Activated naive CD4-positive, alpha-beta T cell treated with anti-CD3 and anti-CD28 coated beads, Interleukin-2, amount 50 U/mL, for 16 hours (primary cell): Measurements from ENCODE around the gene SDK1.
"Not testable (repeated sequence)": the region's sequence is repeated elsewhere in the genome, so short reads cannot be mapped to it uniquely, and the experiment has no call there.

Experiments used
- DNase-seq: peaks from one replicate; pipeline ENCODE4 v3.0.0-alpha.2; 2020

Gene SDK1

DNA sequence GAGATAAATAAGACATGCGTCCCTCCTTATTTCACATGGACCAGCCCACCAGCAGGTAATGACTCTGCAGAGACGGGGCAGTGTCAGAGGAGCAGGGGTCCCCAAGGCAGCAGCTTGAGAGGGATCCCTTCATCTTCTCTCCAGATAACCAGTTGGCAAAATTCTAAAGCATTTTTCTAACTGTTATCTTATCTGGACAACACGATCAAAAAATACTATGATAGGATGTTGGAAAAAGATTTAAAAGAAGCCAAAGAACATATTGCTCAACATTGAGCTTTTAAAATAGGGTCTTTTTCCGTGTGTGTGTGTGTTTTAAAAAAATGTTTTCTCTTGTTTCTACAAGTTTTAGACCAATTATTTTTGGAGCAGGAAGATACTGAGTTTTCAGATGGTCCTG is 641.2 kb downstream of the SDK1 start:
- DNase-seq: no peak

DNA sequence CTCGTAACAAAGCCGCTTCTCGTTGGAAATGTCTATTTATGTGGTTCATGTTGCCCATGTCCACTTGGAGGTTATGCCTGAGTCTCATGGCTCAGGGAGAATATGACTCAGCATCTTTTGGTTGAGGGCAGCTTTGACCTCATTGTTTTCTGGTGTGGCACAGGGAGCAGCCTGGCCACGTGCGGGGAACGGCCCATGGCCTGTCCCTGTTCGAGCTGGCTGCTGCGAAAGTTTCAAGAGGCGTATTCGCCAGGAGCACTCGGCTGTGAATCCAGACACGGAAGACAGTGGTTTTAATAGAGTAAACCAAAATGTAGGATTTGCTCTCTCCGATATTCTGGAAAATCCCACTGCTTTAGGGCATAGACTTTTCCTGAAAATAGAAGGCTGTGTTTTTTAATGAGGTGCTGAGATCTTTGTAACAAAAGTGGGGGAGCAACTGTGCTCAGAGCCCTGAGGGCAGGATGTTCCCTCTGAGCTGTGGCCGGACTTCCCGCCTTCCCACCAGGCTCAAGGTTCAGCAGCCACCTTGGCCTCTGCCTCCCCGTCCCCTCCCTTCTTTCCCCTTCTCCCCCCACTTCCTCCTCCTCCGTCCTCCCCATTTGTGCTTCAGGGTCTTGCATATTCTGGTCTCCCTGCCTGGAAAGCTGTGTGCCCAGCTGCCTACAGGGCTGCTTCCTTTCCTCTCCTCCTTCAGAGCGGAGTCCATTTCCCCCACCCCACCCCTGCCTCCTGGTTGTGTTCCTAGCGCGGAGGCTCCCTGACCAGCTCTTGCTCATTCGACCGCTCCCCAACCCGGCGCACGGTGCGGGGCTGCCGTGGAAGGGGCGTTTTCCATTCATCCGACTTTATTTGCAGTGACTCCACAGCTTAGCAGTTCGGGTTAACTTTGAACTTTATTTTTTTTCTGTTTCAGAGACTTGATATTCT is 642.0 kb downstream of the SDK1 start:
- DNase-seq: no peak

DNA sequence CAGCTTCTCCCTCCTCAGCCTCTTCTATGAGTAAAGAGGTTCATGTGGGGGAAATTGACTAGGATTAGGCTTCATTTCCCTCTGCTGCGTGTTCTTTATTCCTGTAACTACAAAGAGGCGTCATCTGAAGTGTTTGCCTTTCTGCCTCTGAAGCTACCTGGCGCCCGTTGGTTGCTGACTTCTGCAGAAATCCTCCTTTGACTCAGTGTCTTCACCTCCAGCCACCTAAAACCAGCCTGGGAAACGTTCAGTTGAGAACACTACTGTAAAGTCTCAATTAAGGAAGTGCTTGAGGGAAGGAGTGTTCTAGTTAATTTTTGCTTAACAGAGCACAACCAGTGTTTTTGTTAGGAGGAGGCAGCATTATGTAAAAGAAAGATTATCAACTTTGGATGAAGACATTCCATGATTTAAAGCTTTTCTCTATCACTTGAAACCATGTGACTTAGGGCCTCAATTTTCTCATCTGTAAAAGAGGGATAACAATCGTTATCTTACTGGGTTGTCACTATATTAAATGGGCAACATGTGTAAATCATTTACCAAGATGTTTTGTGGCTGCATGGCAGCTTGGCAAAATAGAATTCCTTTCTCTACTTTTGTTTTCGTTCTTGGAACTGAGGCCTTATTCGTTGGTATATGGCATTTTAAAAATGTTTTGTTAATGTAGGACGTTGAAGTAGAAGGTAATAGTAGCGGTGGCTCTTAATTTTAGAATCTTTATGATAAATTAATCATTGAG is 642.9 kb downstream of the SDK1 start:
- no peak for DNase-seq

DNA sequence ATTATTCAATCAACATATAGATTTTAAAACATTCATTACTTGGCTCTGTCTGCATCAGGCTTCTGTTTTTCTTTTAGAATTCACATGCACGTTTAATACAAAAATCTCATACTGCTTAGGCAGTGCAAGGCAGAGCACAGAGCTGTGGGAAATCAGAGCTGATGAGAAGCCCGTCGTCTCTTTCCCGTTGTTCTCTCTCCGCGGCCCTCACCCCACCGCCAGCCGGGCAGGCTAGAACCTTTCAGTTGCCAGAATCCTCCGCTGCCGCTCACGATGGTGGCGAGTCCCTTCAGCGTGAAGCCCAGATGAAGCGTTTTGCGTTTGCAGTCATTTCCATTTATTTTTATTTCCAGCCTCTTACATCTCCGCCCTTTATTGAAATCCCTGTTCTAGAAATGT is 648.2 kb downstream of the SDK1 start:
- DNase-seq: no peak

DNA sequence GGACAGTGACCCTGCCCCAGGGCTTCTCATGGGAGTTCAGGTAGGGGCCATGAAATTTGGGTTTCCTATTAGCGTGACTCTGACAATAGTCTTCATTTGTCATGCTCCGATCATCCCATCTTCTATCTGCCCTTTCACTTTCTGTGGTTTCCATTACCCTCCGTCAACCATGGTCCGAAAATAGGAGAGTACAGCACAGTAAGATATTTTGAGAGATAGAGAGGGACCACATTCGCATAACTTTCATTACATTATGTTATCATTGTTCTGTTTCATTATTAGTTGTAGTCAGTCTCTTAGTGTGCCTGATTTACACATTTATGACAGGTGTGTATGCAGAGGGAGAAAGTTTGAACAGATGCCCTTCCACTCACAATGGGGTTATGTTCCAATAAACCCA is 649.2 kb downstream of the SDK1 start:
- no peak for DNase-seq

DNA sequence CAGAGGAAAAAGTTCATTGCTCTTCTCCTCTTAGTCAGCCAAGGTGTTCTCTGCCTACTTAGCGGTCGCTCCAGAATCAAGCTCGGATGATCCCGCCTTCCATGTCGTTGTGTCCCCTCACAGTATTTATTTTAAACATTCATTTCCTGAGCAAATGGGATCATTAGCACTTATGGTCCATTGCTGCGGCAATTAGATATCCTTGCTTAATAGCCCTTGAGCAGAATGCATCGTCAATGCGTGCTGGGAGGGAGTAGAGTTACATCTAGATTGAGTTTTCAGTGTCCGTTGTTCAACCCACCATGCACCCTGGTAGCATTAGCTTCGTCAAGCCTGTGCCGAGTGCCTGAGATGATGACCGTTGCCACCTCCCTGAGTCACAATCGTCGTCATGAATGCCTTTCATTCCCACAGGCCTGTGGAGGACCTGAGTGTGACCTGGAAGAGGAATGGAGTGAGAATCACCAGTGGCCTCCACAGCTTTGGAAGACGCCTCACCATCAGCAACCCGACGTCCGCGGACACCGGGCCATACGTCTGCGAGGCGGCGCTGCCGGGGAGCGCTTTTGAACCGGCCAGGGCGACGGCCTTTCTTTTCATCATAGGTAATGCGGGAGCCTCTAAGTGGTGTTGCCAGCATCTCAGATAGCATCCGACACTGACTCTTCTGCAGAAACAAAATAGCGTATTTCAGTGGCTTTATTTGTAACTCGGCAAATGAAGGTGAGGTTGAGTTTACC is 650.4 kb downstream of the SDK1 start:
- DNase-seq: no peak

DNA sequence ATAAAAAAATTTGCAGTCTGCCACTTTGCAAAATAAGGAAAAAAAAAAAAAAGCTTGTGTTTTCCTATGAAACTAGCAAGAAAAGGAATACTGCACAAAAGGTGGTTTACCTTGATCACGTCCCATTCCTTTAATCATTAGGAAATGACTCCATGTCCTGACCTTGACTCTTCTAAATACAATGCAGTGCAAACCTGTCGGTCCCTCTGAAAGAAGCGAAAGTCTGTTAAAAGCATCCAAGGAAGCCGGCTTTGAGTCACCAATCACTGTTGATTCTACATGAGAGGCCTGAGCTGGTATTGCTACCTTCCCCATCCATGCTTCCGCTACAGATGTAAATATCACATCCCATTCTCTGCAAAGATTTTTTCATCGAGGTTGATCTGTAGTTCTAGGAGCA is 652.1 kb downstream of the SDK1 start:
- no peak for DNase-seq

DNA sequence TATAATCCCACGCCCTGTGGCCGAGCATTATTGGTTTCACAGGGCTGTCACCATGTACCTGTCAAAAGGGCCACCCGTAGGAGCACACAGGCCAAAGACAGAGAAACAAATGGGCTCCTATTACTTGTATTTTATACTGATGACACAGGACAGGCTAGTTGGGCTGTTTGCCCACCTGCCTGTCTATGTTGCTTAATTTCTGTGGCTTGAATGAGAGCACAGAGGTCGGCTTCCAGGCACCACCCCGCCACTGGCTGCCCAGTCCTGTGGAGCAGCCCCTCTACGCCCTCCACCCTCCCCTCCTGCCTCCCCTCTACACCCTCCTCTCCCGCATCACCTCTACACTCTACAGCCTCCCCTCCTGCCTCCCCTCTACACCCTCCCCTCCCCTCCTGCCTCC is 652.9 kb downstream of the SDK1 start:
- no peak for DNase-seq

DNA sequence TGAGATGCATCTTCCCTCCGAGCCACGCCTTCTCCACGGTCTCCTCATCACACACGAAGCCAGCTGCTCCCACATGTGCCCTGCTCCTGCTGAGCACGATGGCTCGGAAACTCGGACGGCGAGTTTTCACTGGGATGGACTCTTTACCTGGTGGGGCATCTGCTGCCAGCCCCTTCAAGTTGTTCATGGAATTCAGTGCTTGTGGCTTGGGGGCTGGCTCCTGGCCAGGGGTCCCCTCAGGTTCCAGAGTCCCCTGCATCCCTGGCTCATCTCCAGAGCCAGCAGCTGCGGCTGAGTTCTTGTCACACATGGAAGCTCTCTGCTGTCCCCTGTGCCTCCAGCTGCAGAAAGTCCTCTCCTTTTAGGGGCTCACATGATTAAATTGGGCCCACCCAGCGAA is 654.0 kb downstream of the SDK1 start:
- no peak for DNase-seq

DNA sequence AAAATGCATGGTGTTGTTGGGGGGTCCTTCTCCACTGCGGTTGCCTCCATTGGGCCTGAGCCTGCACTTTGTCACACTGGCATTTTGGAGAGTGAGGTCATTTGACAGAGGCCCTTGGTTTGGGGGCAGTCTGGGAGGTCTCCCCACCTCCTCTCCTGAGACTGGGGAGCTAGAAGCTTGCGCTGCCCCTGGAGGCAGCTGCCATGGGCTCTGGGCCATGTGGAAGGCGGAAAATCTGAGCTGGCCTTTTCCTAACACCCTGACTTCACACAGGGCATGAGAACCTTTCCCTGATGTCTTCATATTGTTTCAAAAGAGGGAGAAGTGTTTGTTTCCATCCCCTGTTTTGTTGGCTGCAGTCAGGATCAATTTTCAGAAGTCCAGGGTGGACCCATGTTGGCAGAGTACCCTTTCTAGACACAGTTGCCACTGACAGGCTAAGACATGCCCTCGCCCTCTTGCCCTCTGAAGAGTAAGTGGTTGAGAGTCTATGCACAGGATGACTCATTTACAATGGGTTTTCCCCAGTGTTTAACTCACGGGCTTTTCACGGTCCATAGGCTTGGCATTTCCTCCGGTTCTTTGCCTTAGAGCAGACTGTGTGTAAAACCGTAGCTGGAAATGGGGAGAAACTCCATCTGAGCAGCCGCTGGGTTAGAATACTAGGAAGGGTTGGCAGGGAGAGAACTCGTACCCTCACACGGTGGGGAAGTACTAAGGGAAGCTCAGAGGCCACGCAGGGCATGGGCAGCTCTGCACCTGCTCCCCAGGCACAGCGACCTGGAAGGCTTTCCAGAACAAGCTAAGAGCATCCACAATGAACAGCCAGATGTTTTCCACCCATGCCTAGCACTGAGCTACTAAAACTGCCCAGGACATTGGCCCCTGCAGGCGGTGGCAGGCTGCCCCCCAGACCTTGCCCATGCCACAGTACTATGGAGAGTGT is 655.0 kb downstream of the SDK1 start:
- no peak for DNase-seq

DNA sequence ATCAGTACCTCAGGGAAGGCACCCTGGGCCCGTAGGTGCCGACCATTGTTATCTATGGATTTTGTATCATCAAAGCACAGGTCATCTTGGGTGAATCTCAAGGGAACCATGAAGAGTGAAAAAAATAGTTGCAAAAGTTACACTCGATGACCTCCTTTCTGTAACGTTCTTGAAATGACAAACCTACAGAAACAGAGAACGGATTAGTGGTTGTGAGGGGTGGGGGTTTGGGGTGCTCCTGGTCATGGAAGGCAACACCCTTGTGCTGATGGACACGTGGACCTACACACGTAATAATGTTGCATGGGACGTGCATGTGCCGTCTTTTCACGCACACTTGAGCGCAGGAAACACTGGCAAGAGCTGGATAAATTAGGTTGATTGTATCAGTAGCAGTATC is 655.9 kb downstream of the SDK1 start:
- DNase-seq: no peak

DNA sequence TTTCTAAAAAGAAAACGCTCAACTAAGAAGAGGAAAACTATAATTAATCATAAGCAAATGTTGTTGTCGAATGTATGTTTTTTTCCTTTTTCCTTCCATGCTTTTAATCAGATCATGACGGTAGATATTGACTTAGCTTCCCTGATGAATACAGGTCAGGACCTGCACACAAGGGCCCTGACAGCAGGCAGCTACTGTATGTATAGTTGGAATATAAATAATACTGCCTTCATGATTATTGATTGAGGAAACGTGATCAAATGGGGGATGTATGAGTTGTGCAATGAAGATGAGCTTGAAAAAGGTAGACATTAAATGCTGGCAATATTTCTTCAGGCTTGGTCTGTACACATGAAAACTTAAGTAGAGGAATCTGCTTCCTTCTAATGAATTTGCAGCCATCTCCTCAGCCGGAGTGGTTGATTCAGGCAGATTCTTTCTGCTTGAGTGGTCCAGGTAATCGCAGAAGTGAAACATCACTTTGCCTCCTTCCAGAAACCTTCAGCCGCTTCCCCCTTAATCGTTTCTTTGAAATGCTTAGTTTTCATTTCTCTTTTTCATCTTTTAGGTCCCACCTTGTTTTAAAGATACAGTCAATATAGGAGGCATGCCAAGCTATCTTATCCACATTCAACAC is 656.5 kb downstream of the SDK1 start:
- no peak for DNase-seq

DNA sequence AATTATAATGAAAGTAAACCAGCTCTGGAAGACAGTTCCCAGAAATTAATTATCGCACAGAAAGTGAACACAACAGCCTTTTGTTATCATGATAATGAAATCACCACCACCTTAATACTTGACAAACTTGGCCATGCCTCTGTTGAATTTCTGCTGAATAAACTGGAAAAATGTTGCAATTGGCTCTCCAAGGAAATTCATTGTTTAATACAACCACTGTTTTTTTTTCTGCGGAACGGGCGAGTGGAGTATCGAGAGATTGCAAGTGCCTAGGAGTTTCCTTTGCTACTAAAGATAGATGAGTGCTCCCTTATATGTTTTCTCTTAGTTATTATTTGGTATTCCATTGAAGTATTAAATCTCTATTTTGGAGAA is 657.0 kb downstream of the SDK1 start:
- DNase-seq: no peak

DNA sequence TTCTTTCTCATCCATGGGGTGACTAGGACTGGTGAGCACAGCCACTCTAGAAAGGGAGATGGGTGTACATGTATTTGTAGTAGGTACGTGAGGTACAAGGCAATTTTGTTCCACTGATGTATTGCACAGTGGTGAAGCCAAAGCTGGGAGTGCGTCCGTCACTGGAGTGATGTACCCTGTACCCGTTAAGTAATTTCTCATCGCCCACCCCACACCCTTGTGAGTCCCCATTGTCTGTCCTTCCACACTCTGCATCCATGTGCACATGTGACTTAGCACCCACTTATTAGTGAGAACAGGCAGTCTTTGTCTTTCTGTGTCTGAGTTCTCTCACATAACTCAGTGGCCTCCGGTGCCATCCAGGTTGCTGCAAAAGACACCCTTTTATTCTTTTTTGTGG is 658.3 kb downstream of the SDK1 start:
- DNase-seq: no peak

DNA sequence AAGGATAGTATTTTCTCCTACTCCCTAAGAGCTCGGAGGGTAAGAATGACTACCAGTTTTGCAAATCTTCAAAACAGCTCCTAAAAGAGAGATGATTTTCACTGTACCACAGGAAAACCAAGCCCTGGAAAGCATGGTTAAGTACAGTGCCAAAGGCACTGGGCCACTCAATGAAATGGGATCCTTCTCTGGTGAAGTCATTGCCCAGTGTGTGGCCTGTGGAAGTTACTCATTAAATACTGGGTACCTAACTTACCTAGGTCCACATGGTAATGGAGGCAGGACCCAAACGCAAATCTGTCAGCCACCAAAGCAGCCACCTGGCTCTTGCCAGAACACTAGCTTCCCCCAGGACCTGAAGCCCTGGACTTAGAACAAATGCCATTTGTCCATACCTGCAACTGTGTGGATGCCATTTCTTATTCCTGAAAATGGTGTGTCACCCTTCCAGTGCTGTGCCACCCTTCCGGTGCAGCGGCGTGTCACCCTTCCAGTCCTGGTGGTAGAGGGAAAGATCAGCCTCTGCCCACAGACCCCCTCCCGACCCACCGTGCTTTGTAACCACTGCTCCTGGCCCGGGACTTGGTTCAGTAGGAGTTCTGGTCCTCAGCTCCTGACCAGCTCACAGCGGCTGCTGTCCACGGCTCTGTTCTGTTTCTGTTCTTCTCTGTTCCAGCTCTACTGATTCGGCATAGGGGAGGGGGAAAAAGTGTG is 659.2 kb downstream of the SDK1 start:
- DNase-seq: no peak

DNA sequence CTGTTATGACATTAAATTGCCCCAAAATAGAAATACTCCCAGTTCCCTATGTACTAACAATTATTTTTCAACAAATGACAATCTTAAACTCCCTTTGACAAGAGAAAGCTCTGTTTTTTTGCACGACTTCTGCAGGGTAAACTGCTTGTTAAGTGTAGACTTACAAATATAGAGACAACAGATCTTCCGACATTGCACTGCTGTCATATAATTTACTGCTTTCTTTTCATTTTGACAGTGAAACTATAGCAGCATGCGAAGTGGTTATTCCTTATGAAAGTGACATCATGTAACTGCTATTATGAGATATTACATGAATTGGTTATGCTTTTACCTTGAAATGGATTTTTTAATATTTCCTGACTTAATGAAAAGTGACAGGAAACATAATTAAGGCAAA is 659.9 kb downstream of the SDK1 start:
- DNase-seq: no peak

DNA sequence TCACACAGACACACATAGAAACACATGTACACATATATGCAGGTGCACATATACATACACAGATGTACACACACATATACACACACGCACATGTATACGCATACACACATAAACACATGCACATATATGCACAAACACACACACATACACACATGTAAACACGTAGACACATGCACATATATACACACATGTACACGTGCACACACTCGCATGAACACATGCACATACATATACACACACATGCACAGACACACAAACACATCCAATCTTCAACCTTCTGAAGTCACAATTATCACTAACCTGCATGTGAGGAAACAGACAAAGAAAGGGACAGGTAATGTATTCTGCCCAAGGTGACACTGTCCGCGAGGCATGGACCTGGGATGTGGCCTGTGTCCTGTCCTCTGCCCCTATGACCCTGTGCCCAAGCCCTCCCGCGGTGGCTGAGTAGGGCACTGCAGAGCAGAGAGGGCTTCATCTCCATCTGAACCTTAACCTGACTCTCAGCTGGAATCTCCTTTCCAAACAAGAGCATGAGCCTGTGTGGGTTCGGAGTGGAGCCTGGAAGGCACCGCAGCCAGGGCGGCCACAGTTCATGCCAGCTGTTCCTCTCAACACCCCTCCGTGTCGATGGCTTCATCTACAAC is 660.9 kb downstream of the SDK1 start:
- no peak for DNase-seq

DNA sequence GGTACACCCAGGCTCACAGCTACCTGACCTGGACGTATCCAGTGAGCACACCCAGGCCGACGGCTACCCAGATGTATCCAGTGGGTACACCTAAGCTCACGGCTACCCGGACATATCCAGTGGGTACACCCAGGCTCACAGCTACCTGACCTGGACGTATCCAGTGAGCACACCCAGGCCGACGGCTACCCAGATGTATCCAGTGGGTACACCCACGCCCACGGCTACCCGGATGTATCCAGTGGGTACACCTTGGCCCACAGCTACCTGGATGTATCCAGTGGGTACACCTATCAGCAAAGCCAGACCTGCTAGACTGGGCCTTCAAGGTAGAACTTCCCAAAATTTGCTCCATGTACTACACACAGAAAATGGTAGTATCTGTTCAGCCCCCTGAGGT is 662.7 kb downstream of the SDK1 start:
- DNase-seq: not testable (repeated sequence)

DNA sequence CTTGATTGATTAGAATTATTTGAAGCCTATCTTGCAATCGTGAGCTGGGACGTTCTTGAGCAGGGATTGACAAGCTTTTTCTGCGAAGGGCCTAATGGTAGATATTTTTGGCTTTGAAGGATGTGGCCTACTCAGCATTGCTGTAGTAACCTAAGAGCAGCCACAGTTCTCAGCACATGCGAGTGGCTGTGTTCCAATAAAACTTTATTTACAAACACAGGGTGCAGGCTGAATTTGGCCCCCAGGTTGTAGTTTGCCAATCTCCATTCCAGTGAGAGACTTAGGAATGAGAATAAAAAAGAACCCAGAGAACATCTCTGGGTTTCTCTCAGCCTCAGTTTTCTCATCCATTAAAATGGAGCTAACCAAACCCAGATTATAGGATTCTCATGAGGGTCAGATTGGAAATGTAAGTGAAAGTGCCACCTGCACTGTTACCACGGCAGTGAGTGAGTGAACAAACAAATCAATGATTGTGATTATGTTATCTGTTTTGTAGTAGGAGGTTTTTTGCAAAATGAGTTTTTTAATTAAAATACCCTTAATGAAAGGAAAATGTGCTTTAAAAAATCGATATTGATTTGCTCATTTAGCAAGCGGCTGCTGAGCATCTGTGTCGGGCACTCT is 664.0 kb downstream of the SDK1 start:
- no peak for DNase-seq

DNA sequence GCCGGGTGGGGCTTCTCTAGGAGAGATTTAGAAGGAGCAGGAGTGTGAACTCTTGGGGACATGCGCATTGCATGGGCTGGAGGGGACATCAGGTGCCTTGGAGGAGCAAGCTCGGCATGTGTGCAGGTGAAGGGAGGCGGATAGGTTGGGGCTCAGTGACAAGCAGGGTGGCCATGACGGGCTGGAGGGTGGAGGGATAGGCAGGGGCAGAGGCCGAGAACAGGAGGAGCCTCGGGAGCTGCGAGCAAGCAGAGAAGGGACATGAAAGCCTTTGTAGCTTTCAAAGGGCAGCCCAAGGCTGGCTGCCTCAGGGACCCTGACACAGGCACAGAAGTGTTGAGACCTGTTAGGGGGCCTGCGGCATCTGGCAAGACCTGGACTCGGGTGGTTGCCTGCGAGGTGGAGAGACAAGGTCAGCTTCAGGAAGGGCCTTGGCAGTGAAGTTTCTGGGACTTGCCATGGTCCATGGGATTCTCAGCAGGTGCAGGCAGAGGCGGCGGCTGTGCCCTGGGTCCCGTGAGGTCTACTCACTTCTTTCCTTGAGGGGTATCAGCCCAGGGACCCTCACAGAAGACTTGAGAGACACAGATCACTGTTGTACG is 664.8 kb downstream of the SDK1 start:
- no peak for DNase-seq
